Jurkat, Clone E6-1 (cell line): ENCODE data around the gene TENM4.

Experiments
- DNase-seq: peaks from one replicate; pipeline ENCODE4 v3.0.0-alpha.2; 2011; ENCODE audit warnings: low read depth, low spot score
- H3K4me3 ChIP-seq: 2 replicates; pipeline ENCODE4 v1.5.1; 2011; ENCODE audit warnings: mild to moderate bottlenecking, low read length, control low read depth, moderate library complexity

The TENM4 gene

DNA sequence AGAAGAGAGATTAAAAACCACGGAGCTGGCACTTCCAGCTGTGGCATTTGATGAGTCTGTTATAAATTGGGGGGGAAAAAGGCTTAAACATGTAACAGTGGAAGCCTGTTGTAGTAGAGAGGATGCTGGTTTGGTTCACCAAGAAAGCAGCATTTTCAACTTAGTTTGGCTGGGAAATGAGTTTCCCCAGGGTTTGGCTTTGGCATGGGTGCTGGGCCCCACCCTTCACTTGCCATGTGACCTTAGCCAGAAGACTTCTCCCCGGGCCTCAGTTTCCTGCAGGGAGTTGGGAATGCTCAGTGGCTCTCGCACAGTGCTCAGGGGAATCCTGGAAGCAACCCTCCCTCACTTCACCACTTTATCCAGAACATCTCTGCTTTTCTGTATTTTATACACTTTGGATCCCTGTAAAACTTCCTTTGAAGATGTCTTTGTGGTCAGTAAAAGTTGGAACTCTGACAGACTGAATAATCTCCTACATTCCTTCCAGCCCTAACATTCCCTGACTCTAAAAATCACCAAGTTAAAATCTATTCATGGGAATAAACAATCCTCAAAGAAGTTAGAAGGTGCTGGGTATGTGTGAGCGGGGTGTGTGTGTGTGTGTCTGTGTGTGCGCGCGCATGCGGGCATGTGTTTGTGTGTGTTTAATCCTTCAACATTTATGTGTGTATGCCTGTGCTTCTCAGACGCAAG is 166.0 kb downstream of the TENM4 start:
- no peak for DNase-seq
- no peak overlapping the region for H3K4me3 ChIP-seq

DNA sequence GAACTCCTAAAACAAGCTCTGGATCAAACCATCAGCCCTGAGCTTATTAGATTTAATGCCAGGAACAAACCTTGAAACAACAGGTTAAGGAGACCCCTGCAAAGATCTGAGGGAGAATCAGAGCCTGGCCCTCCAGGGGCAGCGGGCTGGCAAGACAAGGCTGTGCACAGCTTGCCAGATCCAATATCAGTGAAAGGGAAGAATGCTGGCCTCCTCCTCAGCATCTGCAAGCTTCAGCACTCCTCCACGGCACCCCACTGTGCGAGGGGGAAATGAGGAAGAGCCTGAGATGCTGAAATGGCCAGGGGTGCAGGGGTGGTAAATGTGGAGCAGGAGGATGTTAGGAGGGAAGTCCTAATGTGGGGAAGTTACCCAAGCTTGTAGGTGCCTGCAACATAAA is 167.0 kb downstream of the TENM4 start:
- no peak overlapping the region for H3K4me3 ChIP-seq
- no peak for DNase-seq

DNA sequence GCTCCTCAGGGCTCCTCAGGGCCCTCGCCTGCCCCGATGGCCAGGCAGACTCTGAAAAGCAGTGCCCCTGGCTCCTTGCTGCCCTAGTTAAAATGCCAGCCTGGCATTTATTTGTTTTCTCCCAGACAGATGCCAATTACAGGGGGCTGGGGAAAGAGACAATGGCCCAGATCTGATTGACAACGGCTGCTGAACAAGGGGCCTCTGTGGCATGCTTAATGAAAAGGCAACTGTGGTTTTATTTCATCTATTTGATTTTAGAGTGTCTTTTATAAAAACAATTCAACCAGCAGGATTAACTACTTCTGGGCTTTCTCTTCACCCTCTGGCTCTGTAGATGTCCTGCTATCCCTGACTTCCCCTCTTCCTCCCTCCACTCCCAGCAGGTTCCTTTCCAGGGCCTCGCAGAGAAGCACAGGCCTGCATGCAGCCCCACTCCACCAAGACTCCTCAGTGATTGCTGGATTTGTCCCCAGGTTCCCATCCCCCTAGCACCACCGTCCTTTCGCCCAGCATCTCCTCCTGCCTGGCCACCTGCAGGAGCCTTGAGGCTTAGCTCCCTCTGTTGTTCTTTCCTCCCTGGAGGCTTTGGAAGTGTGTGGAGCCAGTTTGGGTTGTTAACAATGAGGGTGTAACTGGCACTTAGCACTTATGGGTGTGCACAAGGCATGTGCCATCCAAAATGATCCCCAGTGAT is 171.1 kb downstream of the TENM4 start:
- no peak for DNase-seq
- H3K4me3 ChIP-seq, result no peak overlapping the region

DNA sequence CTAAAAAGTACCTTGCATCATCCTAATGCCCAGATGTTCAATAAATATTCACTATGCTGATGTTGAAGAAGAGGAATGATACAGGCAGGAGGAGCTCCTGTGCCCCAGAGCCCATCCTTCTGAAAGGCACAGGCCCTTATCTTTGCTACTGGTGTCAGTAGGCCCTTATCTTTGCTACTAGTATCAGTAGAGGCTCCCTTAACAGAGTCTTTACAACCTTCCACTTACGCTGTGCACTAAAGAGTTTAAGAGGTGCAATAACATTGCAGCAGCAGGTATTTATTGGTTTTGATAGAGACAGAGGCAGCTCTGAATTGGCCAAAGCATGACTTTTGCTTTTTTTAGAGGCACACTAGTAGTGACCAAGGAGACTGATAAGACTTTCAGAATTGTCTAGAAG is 174.4 kb downstream of the TENM4 start:
- no peak overlapping the region for H3K4me3 ChIP-seq

DNA sequence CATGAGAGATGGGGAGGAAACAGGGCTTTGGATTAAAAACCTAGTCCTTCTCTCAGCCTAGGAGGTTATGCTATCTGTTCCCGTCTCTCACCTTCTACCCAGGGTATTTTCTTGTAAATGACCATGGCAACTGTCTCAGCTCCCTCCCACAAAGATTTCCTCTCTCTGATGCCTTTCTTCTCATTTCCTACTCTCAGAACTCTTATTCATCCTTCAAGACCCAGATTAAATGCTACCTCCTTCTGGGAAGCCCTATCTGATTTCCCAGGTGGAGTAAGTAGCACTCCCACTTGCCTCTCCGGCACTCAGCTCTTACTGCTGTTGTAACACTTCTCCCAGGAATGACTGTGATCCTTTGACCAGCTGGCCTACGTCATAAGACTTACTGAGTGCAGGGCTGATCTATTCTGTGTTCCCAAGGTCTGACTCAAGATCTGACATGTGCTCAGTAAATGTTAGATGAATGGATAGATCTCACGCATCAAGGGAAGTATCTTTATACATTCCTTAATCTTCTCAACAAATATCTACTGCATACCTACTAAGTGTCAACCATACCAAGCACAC is 175.0 kb downstream of the TENM4 start:
- H3K4me3 ChIP-seq, result no peak overlapping the region
- DNase-seq, result no peak

More for the DNA sequence above, 174.4 kb downstream of the TENM4 start:
- no peak for DNase-seq

DNA sequence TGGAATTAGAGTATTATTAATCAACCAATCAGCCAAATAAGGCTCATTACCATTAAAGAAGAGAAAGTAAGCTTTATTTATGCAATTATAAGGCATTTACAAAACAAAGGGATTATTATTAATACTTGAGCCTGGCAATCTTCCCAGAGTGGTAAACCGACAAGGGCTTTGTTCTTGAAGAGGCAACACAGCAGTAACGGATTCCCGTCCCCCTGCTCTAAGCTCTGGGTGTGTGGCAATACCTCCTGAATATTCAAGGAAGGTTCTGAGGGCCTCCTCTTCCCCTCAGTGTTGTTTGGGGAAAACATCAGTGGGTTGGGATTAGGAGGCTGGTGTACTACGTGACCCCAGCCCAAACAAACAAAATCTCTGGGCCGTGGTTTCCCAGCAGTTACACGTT is 176.5 kb downstream of the TENM4 start:
- H3K4me3 ChIP-seq, result no peak overlapping the region
- DNase-seq, result no peak

DNA sequence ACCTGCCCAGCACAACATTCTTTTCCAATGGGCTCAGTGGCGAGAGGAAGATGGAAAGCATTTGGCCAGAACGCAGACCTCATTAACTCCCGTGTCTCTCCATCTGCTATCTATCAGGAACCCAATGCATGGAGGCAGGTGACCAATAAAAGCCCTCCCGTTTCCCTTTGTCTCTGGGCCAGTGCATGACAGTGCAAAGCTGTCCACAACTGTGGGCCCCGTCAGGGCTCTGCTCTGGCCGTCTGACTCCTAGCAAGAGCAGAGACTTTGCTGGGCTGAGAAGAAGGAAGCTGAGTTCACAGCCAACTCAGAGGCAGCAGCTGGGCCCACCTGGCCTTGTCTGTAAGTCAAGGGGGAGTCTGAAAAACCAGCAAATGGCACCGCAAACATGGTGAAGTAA is 177.8 kb downstream of the TENM4 start:
- DNase-seq, result no peak
- H3K4me3 ChIP-seq, result no peak overlapping the region

DNA sequence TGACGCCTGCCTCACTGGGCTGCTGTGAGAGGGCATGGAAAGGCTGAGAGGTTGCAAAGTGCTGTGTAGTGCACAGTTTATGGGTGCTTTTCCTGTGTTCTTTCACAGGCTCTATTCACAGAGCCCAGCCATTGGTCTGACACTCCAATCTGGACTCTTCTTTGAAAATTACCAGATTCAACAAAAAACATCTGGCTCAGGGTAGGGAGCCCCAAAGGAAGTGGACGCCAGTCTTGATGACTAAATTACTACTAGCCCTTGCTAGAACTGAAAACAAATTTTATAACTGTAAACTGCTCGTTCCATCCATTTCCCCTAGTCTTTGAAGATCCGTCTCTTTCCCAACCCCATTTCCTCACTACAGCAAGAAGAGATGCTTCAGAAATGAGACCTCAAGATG is 178.6 kb downstream of the TENM4 start:
- H3K4me3 ChIP-seq, result no peak overlapping the region
- DNase-seq, result no peak

DNA sequence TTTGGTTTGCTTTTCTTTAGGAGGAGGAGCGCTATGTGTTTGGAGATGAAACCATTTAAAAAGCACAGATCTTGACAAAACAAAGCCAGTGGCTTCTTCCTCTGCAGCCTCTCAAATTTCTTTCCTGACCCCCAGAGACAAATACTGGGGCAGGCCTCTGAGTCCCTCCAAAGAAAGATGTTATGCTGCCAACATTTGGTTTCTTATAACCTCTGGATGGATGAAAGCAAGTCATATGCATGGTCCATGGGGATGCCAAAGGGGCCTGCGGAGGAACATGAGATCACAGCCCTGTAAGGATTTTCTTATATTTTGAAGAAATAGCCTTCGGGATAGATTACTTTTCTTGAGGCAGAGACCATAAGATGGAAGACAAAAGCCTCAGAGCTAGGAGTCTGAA is 179.1 kb downstream of the TENM4 start:
- no peak for DNase-seq
- no peak overlapping the region for H3K4me3 ChIP-seq

DNA sequence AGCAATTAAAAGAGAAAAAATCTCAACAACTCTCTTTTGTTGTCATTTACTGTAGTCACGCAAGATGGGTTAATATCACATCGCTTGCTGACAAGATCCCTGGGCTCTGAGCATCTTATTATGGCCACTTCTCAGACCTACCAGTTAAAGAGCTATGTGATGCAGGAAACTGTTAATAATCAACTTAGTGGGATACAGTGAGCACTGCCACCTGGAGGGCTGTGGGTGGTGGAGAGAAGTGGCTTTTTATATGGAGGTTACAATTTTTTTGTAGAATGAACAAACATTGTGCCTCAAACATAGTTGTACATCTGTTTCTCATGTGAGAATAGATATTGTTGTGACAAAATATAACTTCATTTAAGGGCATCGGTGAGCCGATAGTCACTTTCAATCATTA is 181.0 kb downstream of the TENM4 start:
- DNase-seq, result no peak
- no peak overlapping the region for H3K4me3 ChIP-seq

DNA sequence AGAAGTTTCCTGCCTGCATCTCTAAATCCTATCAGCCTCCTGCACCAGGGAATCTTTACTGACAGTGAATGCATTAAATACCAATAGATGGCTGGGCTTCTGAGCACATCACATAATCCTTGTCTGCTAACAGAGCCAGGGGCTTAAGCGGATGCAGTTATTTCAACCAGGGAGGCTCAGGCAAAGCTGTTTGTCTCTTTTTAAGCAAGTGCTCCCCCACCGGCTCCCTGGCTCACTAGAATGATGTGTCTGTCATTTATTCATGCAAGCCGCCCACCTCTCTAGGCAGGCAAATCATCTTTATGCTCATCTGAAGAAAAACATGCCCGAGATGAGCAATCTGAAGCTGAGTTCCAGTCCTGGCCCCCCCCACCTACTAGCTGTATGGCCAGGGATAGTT is 182.3 kb downstream of the TENM4 start:
- H3K4me3 ChIP-seq, result no peak overlapping the region
- no peak for DNase-seq

DNA sequence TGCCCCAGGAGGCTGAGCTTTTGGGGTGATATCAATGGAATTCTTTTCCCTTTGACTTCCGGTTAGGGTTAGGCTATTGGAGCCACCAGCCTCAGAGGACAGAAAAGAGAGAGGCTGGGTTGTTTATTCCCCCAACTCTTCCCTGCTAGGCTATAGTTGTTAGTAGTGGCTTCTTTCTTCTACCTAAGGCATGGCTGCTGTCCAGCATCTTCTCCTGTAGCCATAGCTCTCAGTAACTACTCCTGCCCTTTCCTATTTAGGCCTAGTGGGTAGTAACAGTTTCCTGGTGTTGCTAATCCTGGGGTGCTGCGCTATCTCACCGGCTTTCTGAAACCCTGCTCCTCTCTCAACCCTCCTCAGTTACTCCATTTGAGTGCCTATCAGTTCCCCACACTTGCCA is 184.9 kb downstream of the TENM4 start:
- H3K4me3 ChIP-seq, result no peak overlapping the region
- DNase-seq, result no peak

DNA sequence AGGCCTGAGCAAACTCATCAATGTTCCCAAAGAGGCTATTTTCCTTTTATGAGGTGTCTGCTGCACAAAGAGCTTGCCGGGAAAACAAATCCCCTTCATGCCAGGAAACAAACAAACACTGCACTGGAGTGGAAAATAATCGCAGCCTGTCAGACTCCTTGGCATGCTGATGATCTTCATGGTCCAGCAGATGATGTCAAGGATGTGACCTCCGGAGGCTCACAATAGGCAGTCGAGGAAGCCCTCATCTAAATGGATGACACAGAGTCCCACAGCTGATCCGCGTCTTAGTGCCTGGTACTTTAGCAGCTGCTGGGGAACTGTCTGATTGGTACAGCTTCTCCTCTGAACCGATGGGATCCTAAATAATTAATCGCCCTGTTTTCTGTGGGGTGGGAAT is 187.6 kb downstream of the TENM4 start:
- DNase-seq, result no peak
- no peak overlapping the region for H3K4me3 ChIP-seq

DNA sequence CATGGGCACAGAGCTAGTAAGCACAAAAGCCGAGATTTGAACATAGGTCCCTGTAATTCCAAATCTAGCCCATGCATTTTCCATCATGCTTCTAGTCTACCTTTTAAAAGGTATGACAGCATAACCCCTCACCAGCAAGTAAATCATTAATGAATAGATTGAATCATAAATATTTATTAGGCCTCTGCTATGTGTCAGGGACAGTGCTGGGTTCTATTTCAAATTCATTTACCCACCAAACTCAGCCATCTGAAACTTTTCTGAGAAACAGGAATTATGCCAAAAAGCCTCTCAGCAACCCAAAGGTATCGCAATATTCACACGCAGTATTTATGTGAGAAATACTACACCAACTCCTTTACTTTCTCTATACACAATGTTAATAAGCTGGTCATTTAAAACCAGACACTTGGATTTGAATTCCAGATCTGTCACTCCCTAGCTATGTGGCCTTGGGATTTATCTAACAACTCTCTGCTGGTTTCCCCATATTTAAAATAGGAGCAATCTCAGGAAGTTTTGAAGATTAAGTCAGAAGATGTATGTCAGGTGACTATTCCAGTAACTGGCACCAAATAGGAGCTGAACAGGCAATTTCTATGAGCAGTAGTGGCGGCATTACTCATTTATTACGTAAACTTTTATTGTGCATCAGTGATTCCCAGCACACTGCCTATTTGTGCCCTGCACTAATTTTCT is 191.4 kb downstream of the TENM4 start:
- no peak for DNase-seq
- no peak overlapping the region for H3K4me3 ChIP-seq

DNA sequence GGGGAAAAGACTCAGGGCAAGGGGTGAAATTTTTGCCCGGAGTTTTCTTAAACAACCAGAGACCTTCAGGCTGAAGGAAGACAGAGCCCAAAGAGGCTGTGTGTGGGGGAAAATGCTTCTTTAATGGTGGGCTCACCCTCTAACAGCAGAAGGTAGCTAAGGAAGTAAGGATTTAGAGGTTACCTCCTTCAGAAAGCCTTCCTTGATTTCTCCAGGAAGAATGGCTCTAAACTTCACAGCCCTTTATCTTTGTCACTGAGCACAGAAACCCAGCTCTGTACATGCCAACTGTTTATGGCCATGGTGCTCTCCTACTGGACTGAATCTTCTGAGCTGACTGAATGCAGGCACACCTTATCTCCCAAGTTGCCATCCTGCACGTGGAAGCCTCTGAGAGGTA is 196.0 kb downstream of the TENM4 start:
- DNase-seq, result no peak
- H3K4me3 ChIP-seq, result no peak overlapping the region

DNA sequence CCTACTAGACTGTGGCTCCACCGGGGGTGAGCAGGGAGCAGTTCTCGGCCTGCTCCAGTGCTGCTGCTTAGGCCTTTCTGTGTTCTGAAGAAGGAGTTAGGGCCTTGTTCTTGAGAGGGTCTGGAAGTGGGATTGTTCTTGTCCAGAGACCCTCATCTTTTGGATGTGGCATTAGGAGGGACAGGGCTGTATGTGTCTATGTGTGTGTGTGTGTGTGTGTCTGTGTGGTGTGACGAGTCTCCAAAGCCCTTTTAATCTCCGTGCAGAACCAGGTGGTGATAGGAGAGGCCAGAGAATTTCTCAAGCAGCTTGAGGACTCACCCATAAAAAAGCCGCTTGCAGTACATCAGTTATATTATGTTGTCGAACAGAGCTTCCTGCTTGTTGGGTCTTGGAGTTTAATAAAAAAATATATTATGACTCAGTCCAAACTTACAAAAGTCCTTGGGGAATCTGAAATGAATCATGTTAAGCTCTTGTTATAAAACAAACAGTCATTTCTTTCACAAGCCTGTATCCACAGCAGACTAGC is 196.5 kb downstream of the TENM4 start:
- no peak overlapping the region for H3K4me3 ChIP-seq
- no peak for DNase-seq

DNA sequence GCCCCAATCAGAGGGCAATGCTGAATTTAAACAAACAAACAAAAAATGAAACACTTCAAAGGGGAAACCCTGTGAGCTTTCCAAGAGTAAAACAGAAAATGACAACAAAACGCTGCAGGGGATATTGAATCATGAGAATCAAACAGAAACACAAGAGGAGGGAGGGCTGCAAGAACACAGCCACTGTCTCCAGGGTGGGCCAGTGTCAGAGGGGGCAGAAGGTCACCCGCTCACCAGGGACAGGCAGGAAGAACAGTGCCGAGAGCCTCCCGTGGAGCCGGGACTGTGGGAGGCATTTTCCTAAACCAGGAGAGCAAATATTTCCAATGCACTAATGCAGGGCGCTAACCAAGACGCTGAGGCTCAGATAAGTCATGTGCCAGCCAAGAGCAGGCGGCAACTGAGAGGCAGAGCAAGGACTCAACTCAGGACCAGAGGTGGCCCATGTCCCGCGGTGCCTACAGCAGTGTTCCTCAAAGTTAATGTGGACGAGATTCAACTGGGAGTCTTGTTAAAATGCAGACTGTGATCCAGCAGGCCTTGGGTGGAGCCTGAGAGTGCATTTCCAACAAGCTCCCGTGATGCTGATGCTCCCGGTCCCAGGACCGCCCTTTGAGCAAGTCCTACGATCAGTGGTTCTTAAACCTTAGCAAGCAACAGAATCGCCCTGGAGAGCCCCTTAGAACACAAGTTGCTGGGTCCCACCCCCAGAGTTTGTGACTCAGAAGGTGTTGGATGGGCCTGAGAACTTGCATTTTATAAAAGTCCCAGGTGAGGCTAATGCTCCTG is 197.2 kb downstream of the TENM4 start:
- H3K4me3 ChIP-seq, result no peak overlapping the region
- no peak for DNase-seq

DNA sequence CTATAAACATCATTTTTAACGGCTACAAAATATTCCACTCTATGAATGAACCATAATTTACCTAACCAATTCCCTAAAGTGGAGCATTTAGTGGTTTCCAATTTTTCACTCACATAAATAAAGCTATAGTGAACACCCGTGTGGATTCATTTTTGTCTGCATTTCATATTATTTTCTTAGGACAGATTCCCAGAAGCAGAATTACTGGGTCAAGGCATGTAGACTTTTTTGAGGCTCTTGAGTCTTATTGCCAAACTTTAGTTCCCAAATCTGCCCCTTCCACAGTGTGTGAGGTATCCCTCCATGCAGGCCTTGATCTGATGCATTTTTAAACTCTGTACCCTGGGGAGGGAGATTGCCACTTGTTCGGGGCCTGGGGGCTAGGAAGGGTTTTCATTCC is 198.2 kb downstream of the TENM4 start:
- no peak overlapping the region for H3K4me3 ChIP-seq
- no peak for DNase-seq

DNA sequence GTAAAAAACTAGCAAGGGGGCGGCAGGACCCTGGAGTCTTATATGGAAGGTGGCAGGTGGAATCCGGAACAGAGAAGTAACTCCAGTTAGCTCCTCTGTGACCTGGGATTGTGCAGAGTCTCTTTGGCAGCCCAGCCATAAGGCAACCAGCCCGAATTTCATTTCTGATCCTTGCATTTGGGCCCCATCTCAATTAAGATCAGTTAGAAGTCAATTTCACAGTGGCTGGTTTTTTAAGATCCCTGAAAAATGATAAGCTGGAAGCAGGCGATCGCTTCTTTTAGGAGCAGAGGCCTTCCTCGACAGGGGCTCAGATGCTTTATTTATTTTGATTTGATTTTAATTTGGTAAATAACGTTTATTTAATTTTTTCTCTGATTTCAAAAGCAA is 199.0 kb downstream of the TENM4 start:
- H3K4me3 ChIP-seq, result no peak overlapping the region
- no peak for DNase-seq
